Activated CD4-positive, alpha-beta T cell treated with anti-CD3 and anti-CD28 coated beads, Interleukin-2, amount 10 ng/mL, durations not matched to agents 24 days and 14 days (primary cell): ENCODE data around the gene ARID5B. TPM values are rescaled to one million over a fixed set of nuclear protein-coding genes. Genes with fewer than 3 reads are reported as not detected.

Source experiments
- DNase-seq: peaks from one replicate; pipeline ENCODE4 v3.0.0; 2022
- H3K27ac Mint-ChIP-seq: one replicate; pipeline ENCODE4 v1.8.0; 2022; ENCODE audit warnings: mild to moderate bottlenecking, mixed read lengths
- H3K27me3 Mint-ChIP-seq: one replicate; pipeline ENCODE4 v1.8.0; 2022; ENCODE audit warnings: mixed read lengths
- H3K36me3 Mint-ChIP-seq: one replicate; pipeline ENCODE4 v1.8.0; 2022; ENCODE audit warnings: low read depth, mild to moderate bottlenecking, mixed read lengths
- H3K4me1 Mint-ChIP-seq: one replicate; pipeline ENCODE4 v1.8.0; 2021; ENCODE audit warnings: mixed read lengths
- H3K4me3 Mint-ChIP-seq: one replicate; pipeline ENCODE4 v1.8.0; 2022; ENCODE audit warnings: mild to moderate bottlenecking, moderate library complexity, mixed read lengths
- H3K9me3 Mint-ChIP-seq: one replicate; pipeline ENCODE4 v1.8.0; 2021; ENCODE audit warnings: mixed read lengths
- intact Hi-C: fragments of 100-400 bp; cut with micrococcal nuclease; formaldehyde crosslinking; loops from one replicate; pipeline ENCODE4 v1.15.1; 2023
- total RNA-seq: library from RNA; stranded (reverse); gene quantifications from 2 replicates; pipeline ENCODE4 v1.2.3, GENCODE V29; 2022

ARID5B gene
- total RNA-seq, 1 donor from 2014 or later, result 58.2 TPM

GRCh38 chr10:61871487-61871886, 30.0 kb upstream of the ARID5B start:
- Mint-ChIP-seq H3K27ac (no peak overlapping the region), H3K9me3 (no peaks in the 10 kb centered on the region), H3K4me3 (no peak overlapping the region), H3K27me3 (peaks cover 18% of the 10 kb centered on the region), H3K36me3 (no peaks in the 10 kb centered on the region), H3K4me1 (peaks cover 2% of the 10 kb centered on the region)
- no peak for DNase-seq
- intact Hi-C loops, result no loop called here

DNA sequence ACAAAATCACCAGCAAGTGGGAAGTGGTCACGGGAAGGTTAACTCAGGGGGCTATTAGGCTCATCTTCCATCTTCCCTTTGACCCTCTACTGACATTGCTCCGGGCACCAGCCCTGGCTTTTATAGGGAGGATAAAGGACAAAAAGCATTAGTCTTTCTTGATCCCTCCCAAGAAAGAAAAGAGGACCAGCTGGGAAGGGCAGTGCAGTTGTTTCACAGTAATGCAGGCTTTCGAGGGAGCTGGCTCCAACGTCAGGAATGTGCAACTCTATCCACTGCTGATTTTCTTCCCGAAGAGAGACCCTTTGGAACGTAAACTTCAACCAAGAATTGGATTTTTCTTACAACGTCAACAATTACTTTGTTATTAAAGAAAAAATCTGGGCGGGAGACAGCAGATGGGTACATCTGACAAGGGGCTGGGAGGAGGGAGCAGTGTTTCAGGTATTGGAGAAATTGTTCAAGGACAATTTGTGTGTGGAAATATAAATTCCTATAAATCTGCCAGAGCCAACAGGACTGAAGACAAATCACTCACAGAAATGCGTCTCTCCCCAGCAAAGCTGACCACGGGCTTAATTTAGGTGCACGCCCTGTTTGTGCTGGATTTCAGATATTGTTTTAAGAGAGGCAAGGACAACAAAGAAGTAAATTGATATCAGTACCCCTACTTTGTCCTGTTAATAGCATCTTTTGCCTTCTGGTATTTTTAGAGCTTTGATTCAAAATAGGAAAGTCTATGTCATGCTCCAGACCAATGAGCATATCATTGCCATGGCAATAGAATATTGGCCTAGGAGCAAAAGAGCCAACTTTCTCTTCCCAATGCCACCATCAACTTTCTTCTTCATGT, 23.4 kb upstream of the ARID5B start:
- intact Hi-C loops, result no loop called here
- Mint-ChIP-seq H3K36me3 (no peaks in the 10 kb centered on the region), H3K4me1 (peaks cover 16% of the 10 kb centered on the region), H3K9me3 (peaks cover 10% of the 10 kb centered on the region), H3K4me3 (no peak overlapping the region), H3K27me3 (peaks cover 15% of the 10 kb centered on the region), H3K27ac (no peak overlapping the region)
- DNase-seq, result no peak

- peaks cover 12% of the 10 kb centered on the region for H3K27me3 Mint-ChIP-seq
- intact Hi-C loops, result no loop called here
- no peak overlapping the region for H3K4me3 Mint-ChIP-seq
- no peak for DNase-seq
- no peaks in the 10 kb centered on the region for H3K36me3 Mint-ChIP-seq
- H3K9me3 Mint-ChIP-seq, result peaks cover 10% of the 10 kb centered on the region
- no peak overlapping the region for H3K27ac Mint-ChIP-seq
- peaks cover 18% of the 10 kb centered on the region for H3K4me1 Mint-ChIP-seq
Observed at GRCh38 chr10:61878740-61879068, 22.8 kb upstream of the ARID5B start.

DNA sequence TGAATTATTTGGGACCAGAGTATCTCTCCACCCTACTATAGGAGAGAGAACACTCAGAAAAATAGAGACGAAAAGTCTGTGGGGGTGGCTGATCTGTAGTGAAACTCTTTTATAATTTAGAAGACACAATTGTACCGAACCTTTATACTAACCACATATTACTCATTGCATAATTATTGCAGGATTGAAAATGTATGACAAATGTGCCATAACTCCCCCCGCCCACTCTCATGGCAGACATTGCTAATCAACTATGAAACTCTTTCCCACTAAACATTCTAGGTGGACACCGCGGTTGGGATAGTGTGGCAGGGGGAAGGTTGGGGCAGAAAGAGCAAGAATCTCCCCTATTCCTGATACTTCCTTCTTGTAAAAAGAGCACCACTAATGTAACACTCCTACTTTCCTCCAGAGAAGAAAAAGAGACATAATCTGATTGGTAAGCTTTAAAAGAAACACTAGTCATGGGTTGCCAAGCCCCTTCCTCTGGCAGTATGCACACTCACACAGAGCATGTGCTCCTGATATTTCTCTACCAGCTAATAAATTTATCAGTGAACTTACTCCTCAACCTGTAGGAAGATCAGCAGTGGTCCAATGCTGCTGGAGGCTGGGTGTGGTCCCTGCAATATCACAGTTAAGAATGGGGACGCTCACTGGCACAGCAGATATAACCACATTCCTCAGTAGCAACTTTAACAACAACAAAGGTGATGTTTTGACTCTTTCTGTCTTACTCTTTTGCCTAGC, 18.7 kb upstream of the ARID5B start:
- Mint-ChIP-seq H3K36me3 (no peaks in the 10 kb centered on the region), H3K27me3 (peaks cover 2% of the 10 kb centered on the region), H3K4me3 (peak overlapping the region; percentile 32), H3K4me1 (peaks cover 16% of the 10 kb centered on the region), H3K9me3 (peaks cover 17% of the 10 kb centered on the region), H3K27ac (peak overlapping the region; percentile 79)
- intact Hi-C loops, result loop anchor here (1.0 to 5.0 kb wide), 7 partner anchors 14 to 365 kb away; partner anchors contain the start of gene ARID5B
- no peak for DNase-seq

- Mint-ChIP-seq H3K4me3 (no peak overlapping the region), H3K27ac (no peak overlapping the region), H3K27me3 (peaks cover 2% of the 10 kb centered on the region), H3K9me3 (peaks cover 19% of the 10 kb centered on the region), H3K4me1 (peaks cover 16% of the 10 kb centered on the region), H3K36me3 (no peaks in the 10 kb centered on the region)
- intact Hi-C loops, result loop anchor here (2.0 to 5.0 kb wide), 4 partner anchors 13 to 364 kb away; no protein-coding TSS in a partner anchor
- no peak for DNase-seq
Observed at GRCh38 chr10:61883371-61884025, 18.0 kb upstream of the ARID5B start.

- peaks cover 13% of the 10 kb centered on the region for H3K9me3 Mint-ChIP-seq
- H3K27ac Mint-ChIP-seq, result no peak overlapping the region
- no peaks in the 10 kb centered on the region for H3K36me3 Mint-ChIP-seq
- no peaks in the 10 kb centered on the region for H3K27me3 Mint-ChIP-seq
- H3K4me1 Mint-ChIP-seq, result peaks cover 11% of the 10 kb centered on the region
- H3K4me3 Mint-ChIP-seq, result no peak overlapping the region
- intact Hi-C loops, result no loop called here
- no peak for DNase-seq
Observed at GRCh38 chr10:61887772-61888171, 13.7 kb upstream of the ARID5B start.

GRCh38 chr10:61888744-61889143, 12.8 kb upstream of the ARID5B start:
- Mint-ChIP-seq H3K27ac (no peak overlapping the region), H3K4me3 (no peak overlapping the region), H3K4me1 (peaks cover 5% of the 10 kb centered on the region), H3K9me3 (peaks cover 13% of the 10 kb centered on the region), H3K27me3 (no peaks in the 10 kb centered on the region), H3K36me3 (no peaks in the 10 kb centered on the region)
- intact Hi-C loops, result no loop called here
- DNase-seq, result no peak

GRCh38 chr10:61890430-61890829, 11.1 kb upstream of the ARID5B start:
- intact Hi-C loops, result no loop called here
- no peak for DNase-seq
- peaks cover 7% of the 10 kb centered on the region for H3K4me1 Mint-ChIP-seq
- H3K9me3 Mint-ChIP-seq, result peaks cover 6% of the 10 kb centered on the region
- no peaks in the 10 kb centered on the region for H3K27me3 Mint-ChIP-seq
- H3K36me3 Mint-ChIP-seq, result no peaks in the 10 kb centered on the region
- H3K27ac Mint-ChIP-seq, result no peak overlapping the region
- no peak overlapping the region for H3K4me3 Mint-ChIP-seq

DNA sequence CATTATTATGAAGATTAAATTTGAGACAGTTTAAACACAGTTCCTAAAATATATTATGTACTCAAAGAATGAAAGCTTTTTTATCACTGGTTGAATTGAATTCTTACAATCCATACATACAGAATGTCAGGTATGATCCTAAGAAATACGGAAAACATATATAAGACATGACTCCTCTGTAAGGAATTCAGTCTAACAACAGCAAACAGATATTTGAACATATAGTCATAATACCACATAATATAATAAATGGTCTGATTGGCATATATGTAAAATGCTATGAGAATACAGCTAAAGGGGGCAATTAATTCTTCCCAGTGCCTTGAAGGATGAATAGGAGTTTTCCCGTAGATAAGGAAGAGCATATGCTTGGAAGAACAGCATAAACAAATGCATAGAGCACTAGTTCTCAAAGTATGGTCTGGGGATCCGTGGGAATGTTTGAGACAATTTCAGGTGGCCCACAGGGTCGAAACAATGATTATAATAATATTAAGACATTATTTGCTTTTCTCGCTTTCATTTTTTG, 10.6 kb upstream of the ARID5B start:
- Mint-ChIP-seq H3K4me3 (no peak overlapping the region), H3K9me3 (peaks cover 6% of the 10 kb centered on the region), H3K4me1 (peaks cover 7% of the 10 kb centered on the region), H3K27ac (no peak overlapping the region), H3K27me3 (no peaks in the 10 kb centered on the region), H3K36me3 (no peaks in the 10 kb centered on the region)
- intact Hi-C loops, result no loop called here
- no peak for DNase-seq

DNA sequence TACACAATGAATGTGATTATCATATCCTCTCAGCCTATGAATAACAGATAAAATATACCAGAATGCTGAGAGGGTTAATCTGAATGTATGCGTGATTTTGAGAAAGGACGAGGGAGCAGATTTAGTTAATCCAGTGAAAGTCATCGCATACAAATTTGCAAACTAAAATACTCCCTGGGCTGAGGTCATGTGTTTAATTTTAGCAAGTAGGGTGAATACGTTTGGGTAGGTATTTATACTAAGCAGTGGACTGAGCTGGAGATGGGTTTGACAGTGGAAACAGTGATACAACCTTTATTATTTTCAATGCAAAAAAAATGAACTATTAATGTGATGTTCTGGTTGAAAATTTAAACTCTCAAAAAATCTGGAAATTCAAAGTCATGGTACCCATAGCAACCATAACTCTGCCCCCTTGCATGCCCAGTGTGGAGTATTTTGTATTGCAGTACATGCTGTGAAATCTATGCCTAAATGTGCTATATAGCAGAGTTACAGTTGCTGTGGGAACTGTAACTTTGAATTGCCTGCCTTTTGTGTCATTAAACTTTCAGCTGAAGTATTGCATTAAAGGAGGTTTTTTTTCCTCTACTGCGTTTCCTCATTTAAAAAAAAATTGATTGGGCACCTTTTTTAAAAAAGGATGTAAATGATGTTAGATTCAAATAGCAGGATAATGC, 9.5 kb upstream of the ARID5B start:
- intact Hi-C loops, result no loop called here
- peaks cover 6% of the 10 kb centered on the region for H3K9me3 Mint-ChIP-seq
- H3K27me3 Mint-ChIP-seq, result no peaks in the 10 kb centered on the region
- H3K4me1 Mint-ChIP-seq, result peaks cover 12% of the 10 kb centered on the region
- H3K4me3 Mint-ChIP-seq, result no peak overlapping the region
- no peak for DNase-seq
- H3K27ac Mint-ChIP-seq, result no peak overlapping the region
- H3K36me3 Mint-ChIP-seq, result no peaks in the 10 kb centered on the region

GRCh38 chr10:61892961-61893360, 8.5 kb upstream of the ARID5B start:
- peaks cover 6% of the 10 kb centered on the region for H3K9me3 Mint-ChIP-seq
- peaks cover 21% of the 10 kb centered on the region for H3K4me1 Mint-ChIP-seq
- H3K27me3 Mint-ChIP-seq, result no peaks in the 10 kb centered on the region
- intact Hi-C loops, result no loop called here
- no peak overlapping the region for H3K27ac Mint-ChIP-seq
- no peak for DNase-seq
- no peaks in the 10 kb centered on the region for H3K36me3 Mint-ChIP-seq
- no peak overlapping the region for H3K4me3 Mint-ChIP-seq

DNA sequence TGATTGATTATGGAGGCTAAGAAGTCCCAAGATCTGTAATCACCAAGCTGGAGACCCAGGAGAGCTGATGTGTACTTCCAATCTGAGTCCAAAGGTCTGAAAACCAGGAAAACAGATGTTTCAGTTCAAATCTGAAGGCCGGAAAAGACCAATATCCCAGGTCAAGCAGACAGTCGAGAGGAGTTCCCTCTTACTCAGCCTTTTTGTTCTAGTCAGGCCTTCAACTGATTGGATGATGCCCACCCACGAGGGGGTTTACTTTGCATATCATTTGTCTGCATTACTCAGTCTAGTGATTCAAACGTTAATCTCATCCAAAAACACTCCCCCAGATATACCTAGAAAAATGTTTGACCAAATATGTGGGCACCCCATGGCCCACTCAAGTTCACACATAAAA, 7.4 kb upstream of the ARID5B start:
- intact Hi-C loops, result no loop called here
- DNase-seq, result no peak
- no peaks in the 10 kb centered on the region for H3K9me3 Mint-ChIP-seq
- no peaks in the 10 kb centered on the region for H3K36me3 Mint-ChIP-seq
- H3K27me3 Mint-ChIP-seq, result no peaks in the 10 kb centered on the region
- no peak overlapping the region for H3K4me3 Mint-ChIP-seq
- H3K4me1 Mint-ChIP-seq, result peaks cover 27% of the 10 kb centered on the region
- no peak overlapping the region for H3K27ac Mint-ChIP-seq

- peaks cover 36% of the 10 kb centered on the region for H3K4me1 Mint-ChIP-seq
- H3K27ac Mint-ChIP-seq, result no peak overlapping the region
- no peak overlapping the region for H3K4me3 Mint-ChIP-seq
- no peaks in the 10 kb centered on the region for H3K27me3 Mint-ChIP-seq
- no peak for DNase-seq
- no peaks in the 10 kb centered on the region for H3K36me3 Mint-ChIP-seq
- intact Hi-C loops, result loop anchor here (2.0 to 5.0 kb wide), 2 partner anchors 13 to 371 kb away; partner anchors contain the start of gene RTKN2
- no peaks in the 10 kb centered on the region for H3K9me3 Mint-ChIP-seq
Observed at GRCh38 chr10:61895898-61896600, 5.5 kb upstream of the ARID5B start.
